Effector CD8-positive, alpha-beta T cell (primary cell): ENCODE measurements around the gene SLC43A2.
"Not testable (repeated sequence)": the region's sequence is repeated elsewhere in the genome, so short reads cannot be mapped to it uniquely, and the experiment has no call there.

Experiments
- DNase-seq: peaks from one replicate; lab custom pipeline; 2025; lab: John Stamatoyannopoulos, UW

The SLC43A2 gene

DNA sequence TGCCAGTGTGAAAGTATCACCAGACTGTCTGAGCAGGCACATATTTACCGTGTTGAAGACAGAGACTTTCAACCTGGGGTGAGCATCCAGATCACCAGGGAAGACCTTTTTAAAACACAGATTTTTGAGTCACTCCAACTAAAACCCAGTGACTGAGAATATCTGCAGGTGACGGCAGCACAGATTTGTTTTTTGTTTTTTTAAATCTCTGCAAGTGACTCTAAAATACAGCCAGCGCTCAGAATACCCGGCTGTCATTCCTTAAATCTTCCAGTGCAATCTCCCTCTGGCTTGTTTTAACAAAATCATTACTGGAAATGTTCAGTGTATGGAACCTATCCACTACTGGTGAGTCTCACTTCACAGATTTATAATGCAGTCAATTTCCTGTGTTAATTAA is 92.9 kb downstream of the SLC43A2 start:
- no peak for DNase-seq

GRCh38 chr17:1533661-1534325 is 94.8 kb downstream of the SLC43A2 start:
- no peak for DNase-seq

- DNase-seq: peak; percentile 17
These were observed 95.6 kb downstream of the SLC43A2 start for GRCh38 chr17:1532836-1533602.

DNA sequence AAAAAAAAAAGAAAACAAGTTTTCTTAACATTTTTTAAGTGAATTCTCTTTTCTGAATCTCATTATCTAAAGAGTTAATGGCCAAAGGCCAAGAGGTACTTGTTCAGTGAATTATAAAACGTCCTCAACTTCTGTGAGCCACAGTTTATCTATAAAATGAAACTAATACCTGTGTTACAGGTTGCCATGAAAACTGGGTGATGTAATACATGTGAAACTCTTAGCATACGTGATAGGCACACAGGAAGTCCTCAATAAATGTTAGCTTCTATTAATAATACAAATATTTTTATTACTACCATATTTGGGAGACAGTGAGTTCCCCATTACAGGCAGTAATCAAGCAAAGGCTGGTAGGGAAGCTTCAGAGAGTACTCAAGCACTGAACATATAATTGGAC is 98.8 kb downstream of the SLC43A2 start:
- DNase-seq: no peak

DNA sequence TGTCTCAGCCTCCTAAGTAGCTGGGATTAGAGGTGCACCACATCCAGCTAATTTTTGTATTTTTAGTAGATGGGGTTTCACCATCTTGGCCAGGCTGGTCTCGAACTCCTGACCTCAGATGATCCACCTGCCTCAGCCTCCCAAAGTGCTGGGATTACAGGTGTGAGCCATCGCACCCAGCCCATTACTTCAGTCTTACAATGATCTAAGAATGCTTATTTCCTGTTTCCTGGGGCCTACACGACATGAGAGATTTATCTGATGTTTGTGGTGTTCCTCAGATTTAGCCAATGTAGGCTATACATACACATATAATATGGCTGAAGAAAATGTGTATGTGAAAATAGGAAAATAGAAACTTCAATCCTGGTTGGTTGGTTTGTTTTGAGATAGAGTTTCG is 101.8 kb downstream of the SLC43A2 start:
- DNase-seq: not testable (repeated sequence)

DNA sequence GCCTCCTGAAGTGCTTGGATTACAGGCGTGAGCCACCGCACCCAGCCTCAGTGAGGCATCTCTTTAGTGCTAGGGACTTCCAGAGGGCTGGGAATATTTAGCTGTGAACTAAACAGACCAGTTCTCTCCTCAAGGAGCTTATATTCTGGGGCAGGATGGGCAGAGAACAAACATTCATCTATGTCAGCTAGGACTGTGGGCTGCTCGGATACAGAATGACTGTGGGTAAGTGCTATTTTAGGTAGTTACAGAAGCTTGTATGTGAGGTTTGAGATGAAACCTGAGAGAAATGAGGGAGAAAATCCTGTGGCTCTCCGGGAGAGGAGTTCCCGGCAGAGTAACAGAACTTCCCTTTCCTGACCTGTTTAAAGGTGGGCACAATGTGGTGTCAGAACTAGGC is 106.0 kb downstream of the SLC43A2 start:
- DNase-seq: no peak

- no peak for DNase-seq
These were observed 107.5 kb downstream of the SLC43A2 start for GRCh38 chr17:1521086-1521640.

DNA sequence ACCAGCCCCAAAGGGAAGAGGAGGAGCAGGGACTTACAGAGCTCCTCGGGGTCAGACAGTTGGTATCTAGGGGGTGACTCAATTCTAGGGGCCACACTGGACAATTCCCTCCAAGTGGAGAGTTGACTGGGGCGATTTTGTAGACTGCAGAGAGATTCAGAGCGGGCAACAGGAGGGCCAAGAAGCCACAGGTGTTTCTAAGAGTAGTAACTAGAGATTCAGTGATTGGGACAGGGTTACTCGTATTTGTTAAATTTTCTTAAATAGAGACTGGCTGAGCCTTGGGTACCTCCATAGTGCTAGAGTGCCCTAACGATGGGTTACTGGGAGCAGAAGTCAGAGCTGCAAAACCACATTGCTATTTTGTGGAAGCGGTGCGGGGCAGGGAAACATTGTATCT is 109.0 kb downstream of the SLC43A2 start:
- DNase-seq: no peak
